Measurements from ENCODE around the gene C18orf32. TPM values are rescaled to one million over a fixed set of nuclear protein-coding genes. Genes with fewer than 3 reads are reported as not detected.
"Not testable (repeated sequence)": the region's sequence is repeated elsewhere in the genome, so short reads cannot be mapped to it uniquely, and the experiment has no call there.

C18orf32 gene
- polyA plus RNA-seq, 2 of the 4 experiments (the other 2 are of a cell fraction), result 12.7 to 59.1 TPM

- Histone ChIP-seq H3K4me2 (no peak overlapping the region), H3K9me3 (no peaks in the 10 kb centered on the region), H3K27ac (no peak overlapping the region), H3K4me1 (peaks cover 11% of the 10 kb centered on the region; the same call in 2 of the 3 replicates), H3K4me3 (no peak overlapping the region)
- WGBS (ENCODE audit: missing lambda C conversion rate), result 79% methylated on average over 1 of the region's 1 CpG
- ChIA-PET CTCF (interaction anchor here (0.8 to 1.9 kb wide), 2 partner anchors 8 to 10 kb away, joined by 3 to 5 read pairs; no protein-coding TSS in a partner anchor), POLR2A (no interaction called here)
- FAIRE-seq, result no peak
- DNase-seq (ENCODE audit: low read depth in 1 of 2, low spot score in 1 of 2), result no peak
- ATAC-seq, result no peak
- no peak for TF ChIP-seq NFE2L2 (conservative IDR thresholded peaks at IDR 0.05; ENCODE audit: low read length)
- no peak for TF ChIP-seq ZC3H11A (IDR thresholded peaks at IDR 0.05)
- no peak for TF ChIP-seq MAZ (IDR thresholded peaks at IDR 0.05; ENCODE audit: borderline replicate concordance, low read depth, low read length)
- TF ChIP-seq JUN (IDR thresholded peaks at IDR 0.05), result no peak
- TF ChIP-seq, protein P1, sequence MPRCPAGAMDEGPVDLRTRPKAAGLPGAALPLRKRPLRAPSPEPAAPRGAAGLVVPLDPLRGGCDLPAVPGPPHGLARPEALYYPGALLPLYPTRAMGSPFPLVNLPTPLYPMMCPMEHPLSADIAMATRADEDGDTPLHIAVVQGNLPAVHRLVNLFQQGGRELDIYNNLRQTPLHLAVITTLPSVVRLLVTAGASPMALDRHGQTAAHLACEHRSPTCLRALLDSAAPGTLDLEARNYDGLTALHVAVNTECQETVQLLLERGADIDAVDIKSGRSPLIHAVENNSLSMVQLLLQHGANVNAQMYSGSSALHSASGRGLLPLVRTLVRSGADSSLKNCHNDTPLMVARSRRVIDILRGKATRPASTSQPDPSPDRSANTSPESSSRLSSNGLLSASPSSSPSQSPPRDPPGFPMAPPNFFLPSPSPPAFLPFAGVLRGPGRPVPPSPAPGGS (IDR thresholded peaks at IDR 0.05), result no peak
- no peak for TF ChIP-seq ESRRA (IDR thresholded peaks at IDR 0.05; ENCODE audit: borderline replicate concordance, low read length)
- no peak for TF ChIP-seq ZFP36 (IDR thresholded peaks at IDR 0.05; ENCODE audit: borderline replicate concordance, partially characterized antibody)
- no peak for TF ChIP-seq HOXB13 (CRISPR knock-in tag; IDR thresholded peaks at IDR 0.05; ENCODE audit: low read depth)
- no peak for TF ChIP-seq HDAC2 (IDR thresholded peaks at IDR 0.05)
- TF ChIP-seq ZNF302 (CRISPR knock-in tag; IDR thresholded peaks at IDR 0.05), result no peak
- TF ChIP-seq CBX8 (IDR thresholded peaks at IDR 0.05), result no peak
- TF ChIP-seq POLR2A (IDR thresholded peaks at IDR 0.05; ENCODE audit: low read length), result no peak
- TF ChIP-seq JUNB (IDR thresholded peaks at IDR 0.05), result no peak
- TF ChIP-seq GATA3 (IDR thresholded peaks at IDR 0.05; ENCODE audit: borderline replicate concordance), result no peak
- TF ChIP-seq HEYL (CRISPR knock-in tag; IDR thresholded peaks at IDR 0.05), result no peak
- no peak for TF ChIP-seq HMGXB4 (CRISPR knock-in tag; IDR thresholded peaks at IDR 0.05; ENCODE audit: borderline replicate concordance)
- no peak for TF ChIP-seq FOSB (CRISPR knock-in tag; IDR thresholded peaks at IDR 0.05)
- TF ChIP-seq SREBF2 (IDR thresholded peaks at IDR 0.05), result no peak
- TF ChIP-seq, protein P2, sequence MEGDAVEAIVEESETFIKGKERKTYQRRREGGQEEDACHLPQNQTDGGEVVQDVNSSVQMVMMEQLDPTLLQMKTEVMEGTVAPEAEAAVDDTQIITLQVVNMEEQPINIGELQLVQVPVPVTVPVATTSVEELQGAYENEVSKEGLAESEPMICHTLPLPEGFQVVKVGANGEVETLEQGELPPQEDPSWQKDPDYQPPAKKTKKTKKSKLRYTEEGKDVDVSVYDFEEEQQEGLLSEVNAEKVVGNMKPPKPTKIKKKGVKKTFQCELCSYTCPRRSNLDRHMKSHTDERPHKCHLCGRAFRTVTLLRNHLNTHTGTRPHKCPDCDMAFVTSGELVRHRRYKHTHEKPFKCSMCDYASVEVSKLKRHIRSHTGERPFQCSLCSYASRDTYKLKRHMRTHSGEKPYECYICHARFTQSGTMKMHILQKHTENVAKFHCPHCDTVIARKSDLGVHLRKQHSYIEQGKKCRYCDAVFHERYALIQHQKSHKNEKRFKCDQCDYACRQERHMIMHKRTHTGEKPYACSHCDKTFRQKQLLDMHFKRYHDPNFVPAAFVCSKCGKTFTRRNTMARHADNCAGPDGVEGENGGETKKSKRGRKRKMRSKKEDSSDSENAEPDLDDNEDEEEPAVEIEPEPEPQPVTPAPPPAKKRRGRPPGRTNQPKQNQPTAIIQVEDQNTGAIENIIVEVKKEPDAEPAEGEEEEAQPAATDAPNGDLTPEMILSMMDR (IDR thresholded peaks at IDR 0.05), result no peak
- TF ChIP-seq TP53 (CRISPR knock-in tag; IDR thresholded peaks at IDR 0.05), result no peak
Measured at GRCh38 chr18:49456794-49457193, 30.2 kb downstream of the C18orf32 start.

GRCh38 chr18:49452534-49452933, 34.5 kb downstream of the C18orf32 start:
- DNase-seq (ENCODE audit: low read depth in 1 of 2, low spot score in 1 of 2); H3K9me3 ChIP-seq; H3K4me3 ChIP-seq; CTCF ChIA-PET; POLR2A ChIA-PET; ATAC-seq; H3K4me1 ChIP-seq; H3K4me2 ChIP-seq; FAIRE-seq; H3K27ac ChIP-seq: not testable (repeated sequence)
- WGBS (ENCODE audit: missing lambda C conversion rate), result no CpG with 5 or more reads among the region's 12 CpGs

Measured in A549 (cell line).